ENCODE data around the gene TBCK. TPM values are rescaled to one million over a fixed set of nuclear protein-coding genes. Genes with fewer than 3 reads are reported as not detected.

TBCK gene
- total and polyA plus RNA-seq, 4 donors: 4.9 to 25.5 (median 15.8) TPM

- TF ChIP-seq SP1 (IDR thresholded peaks at IDR 0.05): no peak
- no peak for TF ChIP-seq RAD21 (IDR thresholded peaks at IDR 0.05)
- no peak for TF ChIP-seq FOXA1 (IDR thresholded peaks at IDR 0.05)
- no peak for TF ChIP-seq GABPA (IDR thresholded peaks at IDR 0.05 in 1 of 2, conservative IDR thresholded peaks at IDR 0.05 in 1 of 2)
- TF ChIP-seq NR2F2 (IDR thresholded peaks at IDR 0.05): no peak
- TF ChIP-seq JUND (IDR thresholded peaks at IDR 0.05): no peak
- TF ChIP-seq ATF3 (IDR thresholded peaks at IDR 0.05): no peak
- TF ChIP-seq YY1 (IDR thresholded peaks at IDR 0.05): no peak
- no peak overlapping the region for H3K9ac ChIP-seq (ENCODE audit: low read depth in 1 of 2, low read length in 2 of 2)
- no peaks in the 10 kb centered on the region for H3K4me1 ChIP-seq (ENCODE audit: control insufficient read depth in 4 of 4, insufficient read depth in 4 of 4, low read length in 3 of 4)
- no peaks in the 10 kb centered on the region for H3K27me3 ChIP-seq (ENCODE audit: control insufficient read depth in 4 of 4, insufficient read depth in 4 of 4, low read length in 3 of 4)
- H3K9me3 ChIP-seq (ENCODE audit: control insufficient read depth in 4 of 4, low read length in 3 of 4): peaks cover 0 to under 1% (median 0%) of the 10 kb centered on the region in 4 donors
- H3K4me3 ChIP-seq (ENCODE audit: low read depth in 1 of 3, low read length in 3 of 3): no peak overlapping the region
- no peak for DNase-seq (ENCODE audit: low spot score)
- no peak overlapping the region for H3K27ac ChIP-seq (ENCODE audit: low read depth in 1 of 2, low read length in 2 of 2)
- WGBS: 92% methylated on average over 1 of the region's 1 CpG
- peaks cover 0 to 5% (median 0%) of the 10 kb centered on the region in 4 donors for H3K36me3 ChIP-seq (ENCODE audit: control insufficient read depth in 4 of 4, insufficient read depth in 3 of 4, low read depth in 1 of 4, low read length in 3 of 4)
Observed at GRCh38 chr4:106140601-106141000, 175.4 kb downstream of the TBCK start.

- H3K27me3 ChIP-seq (ENCODE audit: control insufficient read depth in 4 of 4, insufficient read depth in 4 of 4, low read length in 3 of 4): no peaks in the 10 kb centered on the region
- no peak overlapping the region for H3K4me3 ChIP-seq (ENCODE audit: low read depth in 1 of 3, low read length in 3 of 3)
- no peak overlapping the region for H3K9ac ChIP-seq (ENCODE audit: low read depth in 1 of 2, low read length in 2 of 2)
- TF ChIP-seq RXRA (IDR thresholded peaks at IDR 0.05) (no peak), CTCF (IDR thresholded peaks at IDR 0.05; ENCODE audit: low read depth, low read length, missing input control) (no peak), NR2F2 (IDR thresholded peaks at IDR 0.05) (no peak), ATF3 (IDR thresholded peaks at IDR 0.05) (no peak), FOXA1 (IDR thresholded peaks at IDR 0.05) (no peak), JUND (IDR thresholded peaks at IDR 0.05) (no peak), GABPA (IDR thresholded peaks at IDR 0.05 in 1 of 2, conservative IDR thresholded peaks at IDR 0.05 in 1 of 2) (no peak), HNF4G (IDR thresholded peaks at IDR 0.05) (no peak), ZBTB33 (IDR thresholded peaks at IDR 0.05) (no peak), SP1 (IDR thresholded peaks at IDR 0.05) (no peak), YY1 (IDR thresholded peaks at IDR 0.05) (no peak), FOXA2 (IDR thresholded peaks at IDR 0.05) (no peak), REST (IDR thresholded peaks at IDR 0.05) (no peak)
- no peaks in the 10 kb centered on the region for H3K36me3 ChIP-seq (ENCODE audit: control insufficient read depth in 4 of 4, insufficient read depth in 3 of 4, low read depth in 1 of 4, low read length in 3 of 4)
- no peaks in the 10 kb centered on the region for H3K4me1 ChIP-seq (ENCODE audit: control insufficient read depth in 4 of 4, insufficient read depth in 4 of 4, low read length in 3 of 4)
- H3K9me3 ChIP-seq (ENCODE audit: control insufficient read depth in 4 of 4, low read length in 3 of 4): peaks cover 0 to 3% (median 0%) of the 10 kb centered on the region in 4 donors
- DNase-seq (ENCODE audit: low spot score): no peak
- H3K27ac ChIP-seq (ENCODE audit: low read depth in 1 of 2, low read length in 2 of 2): no peak overlapping the region
Observed at GRCh38 chr4:106136777-106137331, 179.2 kb downstream of the TBCK start.

Measured in liver (tissue), 9 donors.